GM10248 (cell line): Measurements from ENCODE around the gene PPP1R1A.

Experiments
- CTCF ChIA-PET: fragments of 300-600 bp; sonication (Branson Sonifier 250); formaldehyde crosslinking; extraction: SDS; loops from one replicate; lab custom pipeline; 2021; ENCODE audit warnings: antibody characterized with exemption; lab: Yijun Ruan, JAX
- POLR2A ChIA-PET: fragments of 350-650 bp; sonication (Branson Sonifier 250); formaldehyde crosslinking; extraction: SDS; loops from one replicate; lab custom pipeline; 2020; ENCODE audit warnings: antibody characterized with exemption; lab: Yijun Ruan, JAX
- DNase-seq: peaks from one replicate; pipeline ENCODE4 v3.0.0; 2012; ENCODE audit errors: extremely low spot score
- CTCF ChIP-seq: IDR thresholded peaks from 2 replicates; pipeline ENCODE4 v1.5.1; 2012; ENCODE audit warnings: mild to moderate bottlenecking, low read depth; ENCODE audit errors: extremely low read depth, missing control alignments, control extremely low read depth

Gene PPP1R1A

GRCh38 chr12:54543526-54543925 lies 44.9 kb downstream of the PPP1R1A start:
- DNase-seq = no peak
- no peak for TF ChIP-seq CTCF
- POLR2A ChIA-PET = no interaction called here
- CTCF ChIA-PET = interaction anchor here (1.1 to 1.3 kb wide), 4 partner anchors 9 to 16 kb away, joined by 3 to 4 read pairs (median 4); no protein-coding TSS in a partner anchor

- ChIA-PET CTCF (interaction anchor here (1.0 kb wide), 1 partner anchor 9 kb away, joined by 3 read pairs; no protein-coding TSS in a partner anchor), POLR2A (no interaction called here)
- DNase-seq = no peak
- TF ChIP-seq CTCF = no peak
Observed at GRCh38 chr12:54541751-54542290, 46.6 kb downstream of the PPP1R1A start.

GRCh38 chr12:54538136-54538700 lies 50.2 kb downstream of the PPP1R1A start:
- TF ChIP-seq CTCF = no peak
- ChIA-PET CTCF (interaction anchor here (1.0 to 1.9 kb wide), 3 partner anchors 11 to 41 kb away, joined by 3 to 8 read pairs (median 4); partner anchors contain the start of gene PDE1B), POLR2A (no interaction called here)
- DNase-seq = no peak

- ChIA-PET CTCF (interaction anchor here (1.0 kb wide), 1 partner anchor 25 kb away, joined by 3 read pairs; no protein-coding TSS in a partner anchor), POLR2A (no interaction called here)
- no peak for TF ChIP-seq CTCF
- DNase-seq = no peak
Observed at GRCh38 chr12:54535474-54535873, 53.0 kb downstream of the PPP1R1A start.

- TF ChIP-seq CTCF = no peak
- no peak for DNase-seq
- ChIA-PET CTCF (interaction anchor here (0.8 to 2.3 kb wide), 7 partner anchors 9 to 53 kb away, joined by 3 to 6 read pairs (median 3); no protein-coding TSS in a partner anchor), POLR2A (no interaction called here)
Observed at GRCh38 chr12:54529581-54529980, 58.9 kb downstream of the PPP1R1A start.
